SKM-1 (cell line): ENCODE results near the gene APOBEC3H.
A peak's percentile ranks its signal among the peaks of the same experiment; 100 is the strongest.

Experiments
- DNase-seq: peaks from one replicate; lab custom pipeline; 2025; ENCODE audit not compliant: unreplicated experiment; lab: John Stamatoyannopoulos, UW

APOBEC3H gene

GRCh38 chr22:39110631-39111561 is 13.9 kb downstream of the APOBEC3H start:
- DNase-seq: peak; percentile 74

- DNase-seq: no peak
These were observed 17.1 kb downstream of the APOBEC3H start for GRCh38 chr22:39114112-39114511.

GRCh38 chr22:39115570-39115969 is 18.5 kb downstream of the APOBEC3H start:
- no peak for DNase-seq

GRCh38 chr22:39115977-39116621 is 19.1 kb downstream of the APOBEC3H start:
- no peak for DNase-seq

GRCh38 chr22:39117585-39118191 is 20.6 kb downstream of the APOBEC3H start:
- DNase-seq: peak; percentile 28

- no peak for DNase-seq
These were observed 23.9 kb downstream of the APOBEC3H start for GRCh38 chr22:39120983-39121382.

- no peak for DNase-seq
These were observed 25.9 kb downstream of the APOBEC3H start for GRCh38 chr22:39122772-39123470.

- no peak for DNase-seq
These were observed 26.9 kb downstream of the APOBEC3H start for GRCh38 chr22:39123751-39124581.

GRCh38 chr22:39125622-39126021 is 28.6 kb downstream of the APOBEC3H start:
- no peak for DNase-seq

- no peak for DNase-seq
These were observed 31.5 kb downstream of the APOBEC3H start for GRCh38 chr22:39128508-39128907.

- no peak for DNase-seq
These were observed 32.0 kb downstream of the APOBEC3H start for GRCh38 chr22:39129081-39129480.

- DNase-seq: no peak
These were observed 32.7 kb downstream of the APOBEC3H start for GRCh38 chr22:39129746-39130145.

- DNase-seq: no peak
These were observed 33.2 kb downstream of the APOBEC3H start for GRCh38 chr22:39130152-39130704.

- DNase-seq: no peak
These were observed 34.1 kb downstream of the APOBEC3H start for GRCh38 chr22:39130892-39131855.

GRCh38 chr22:39132281-39132680 is 35.2 kb downstream of the APOBEC3H start:
- no peak for DNase-seq

- no peak for DNase-seq
These were observed 36.0 kb downstream of the APOBEC3H start for GRCh38 chr22:39132871-39133524.

GRCh38 chr22:39133871-39134270 is 36.8 kb downstream of the APOBEC3H start:
- no peak for DNase-seq

GRCh38 chr22:39134366-39135091 is 37.5 kb downstream of the APOBEC3H start:
- no peak for DNase-seq
